Measurements from ENCODE around the gene MT4. TPM values are rescaled to one million over a fixed set of nuclear protein-coding genes. Genes with fewer than 3 reads are reported as not detected.

The MT4 gene
- total and polyA plus RNA-seq, 12 donors = not detected

- DNase-seq (no peak), ATAC-seq (no peak)
- Histone ChIP-seq H3K36me3 (no peaks in the 10 kb centered on the region), H3K9me3 (no peaks in the 10 kb centered on the region), H3K27ac (no peak overlapping the region), H3K27me3 (peaks cover 0 to 20% (median 4%) of the 10 kb centered on the region in 7 donors), H3K4me1 (no peaks in the 10 kb centered on the region), H3K4me3 (no peak overlapping the region)
- 86 to 92% methylated on average over 4 of the region's 4 CpGs for WGBS, 2 donors
- intact Hi-C loops (cut with DNase I) = no loop called here
- TF ChIP-seq CTCF (IDR thresholded peaks at IDR 0.05) = no peak
Observed at GRCh38 chr16:56559109-56559508, 5.8 kb upstream of the MT4 start.

GRCh38 chr16:56560447-56560846 is 4.4 kb upstream of the MT4 start:
- Histone ChIP-seq H3K36me3 (no peaks in the 10 kb centered on the region), H3K4me1 (no peaks in the 10 kb centered on the region), H3K27me3 (peaks cover 0 to 27% (median 9%) of the 10 kb centered on the region in 7 donors), H3K27ac (no peak overlapping the region), H3K4me3 (no peak overlapping the region), H3K9me3 (no peaks in the 10 kb centered on the region)
- TF ChIP-seq CTCF (IDR thresholded peaks at IDR 0.05) = no peak
- DNase-seq (no peak), ATAC-seq (no peak)
- 39 to 58% methylated on average over 1 of the region's 1 CpG for WGBS, 2 donors
- intact Hi-C loops (cut with DNase I) = no loop called here

- WGBS, 2 donors = 83 to 86% methylated on average over 1 of the region's 1 CpG
- ATAC-seq = no peak
- TF ChIP-seq CTCF (IDR thresholded peaks at IDR 0.05) = no peak
Observed at GRCh38 chr16:56561126-56561525, 3.7 kb upstream of the MT4 start.

GRCh38 chr16:56569971-56570370 is 5.1 kb downstream of the MT4 start:
- intact Hi-C loops (cut with DNase I) = loop anchor here in 3 of 10 donors (10.0 kb wide), 1 partner anchor 135 kb away; no protein-coding TSS in a partner anchor
- Histone ChIP-seq H3K4me1 (no peaks in the 10 kb centered on the region), H3K27ac (no peak overlapping the region), H3K27me3 (peaks cover 0 to 18% (median 2%) of the 10 kb centered on the region in 7 donors), H3K4me3 (no peak overlapping the region), H3K36me3 (no peaks in the 10 kb centered on the region), H3K9me3 (peaks cover 0 to 11% (median 0%) of the 10 kb centered on the region in 11 donors)
- ATAC-seq = no peak
- DNase-seq = no peak
- 94 to 100% methylated on average over 1 of the region's 1 CpG for WGBS, 2 donors
- no peak for TF ChIP-seq CTCF (IDR thresholded peaks at IDR 0.05)

More at GRCh38 chr16:56561126-56561525, 3.7 kb upstream of the MT4 start:
- Histone ChIP-seq H3K4me1 (no peaks in the 10 kb centered on the region), H3K27me3 (peaks cover 0 to 22% (median 9%) of the 10 kb centered on the region in 7 donors), H3K27ac (no peak overlapping the region), H3K4me3 (no peak overlapping the region), H3K9me3 (no peaks in the 10 kb centered on the region), H3K36me3 (no peaks in the 10 kb centered on the region)
- DNase-seq = no peak
- intact Hi-C loops (cut with DNase I) = no loop called here
